Activated gamma-delta T cell treated with anti-CD3 and anti-CD28 coated beads, Interleukin-2, amount 50 U/mL, for 16 hours (primary cell): ENCODE measurements around the gene PRR33.
"Not testable (repeated sequence)": the region's sequence is repeated elsewhere in the genome, so short reads cannot be mapped to it uniquely, and the experiment has no call there.

Source experiments
- DNase-seq: peaks from one replicate; pipeline ENCODE4 v3.0.0-alpha.2; 2020; ENCODE audit warnings: low read depth

The PRR33 gene

DNA sequence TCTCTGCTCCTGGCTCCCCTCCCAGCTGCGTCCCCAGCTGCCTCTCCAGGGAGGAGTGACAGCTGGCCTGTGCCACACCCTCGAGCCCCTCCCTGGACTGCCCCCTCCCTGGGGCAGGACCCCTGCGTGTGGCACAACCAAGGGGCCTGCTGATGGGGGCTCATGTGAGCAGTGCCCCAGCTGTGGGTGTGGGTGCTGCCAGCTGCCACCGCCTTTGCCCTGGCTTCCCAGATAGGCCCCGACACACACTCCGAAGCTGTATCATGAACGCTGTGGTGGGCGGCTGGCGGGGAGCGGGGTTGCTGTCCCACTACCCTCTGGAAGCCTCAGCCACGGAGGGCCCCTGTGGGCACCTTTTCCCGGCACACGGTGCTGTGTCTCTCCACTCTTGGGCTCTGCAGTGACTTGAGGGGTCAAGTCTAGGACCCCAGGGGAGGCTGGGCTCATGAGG, 15.8 kb downstream of the PRR33 start:
- DNase-seq, result not testable (repeated sequence)

GRCh38 chr11:1875093-1875850, 16.4 kb downstream of the PRR33 start:
- no peak for DNase-seq

DNA sequence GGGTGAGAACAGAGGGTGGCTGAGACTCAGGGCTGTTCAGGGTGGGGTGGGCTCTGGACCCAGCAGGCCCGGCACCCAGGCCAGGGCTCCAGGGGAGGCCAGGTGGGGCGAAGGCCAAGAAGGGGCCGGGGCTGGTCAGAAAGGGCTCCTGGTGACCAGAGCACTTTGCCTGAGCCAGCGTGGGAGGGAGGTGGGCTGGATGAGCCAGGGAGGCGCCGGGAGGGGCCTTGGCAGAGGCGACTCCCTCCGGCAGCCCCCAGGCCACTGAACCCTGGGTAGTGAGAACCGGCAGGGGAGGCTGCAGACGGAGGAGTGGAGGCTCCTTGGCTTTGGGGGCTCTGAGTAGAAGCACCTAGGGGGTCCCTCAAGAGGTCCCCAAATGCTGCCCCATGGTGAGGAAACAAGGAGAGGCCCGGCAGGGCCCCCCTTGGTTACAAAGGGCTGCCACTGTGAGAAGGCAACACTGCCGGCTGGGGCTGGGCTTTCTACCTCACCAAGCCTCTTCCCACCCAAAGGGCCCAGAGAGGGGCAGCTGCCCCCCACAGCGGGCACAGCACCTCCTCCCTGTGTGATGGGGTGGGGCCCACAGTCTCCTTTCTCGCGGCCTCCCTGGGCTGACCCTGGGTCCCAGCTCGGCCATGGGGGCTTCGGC, 17.1 kb downstream of the PRR33 start:
- not testable (repeated sequence) for DNase-seq

DNA sequence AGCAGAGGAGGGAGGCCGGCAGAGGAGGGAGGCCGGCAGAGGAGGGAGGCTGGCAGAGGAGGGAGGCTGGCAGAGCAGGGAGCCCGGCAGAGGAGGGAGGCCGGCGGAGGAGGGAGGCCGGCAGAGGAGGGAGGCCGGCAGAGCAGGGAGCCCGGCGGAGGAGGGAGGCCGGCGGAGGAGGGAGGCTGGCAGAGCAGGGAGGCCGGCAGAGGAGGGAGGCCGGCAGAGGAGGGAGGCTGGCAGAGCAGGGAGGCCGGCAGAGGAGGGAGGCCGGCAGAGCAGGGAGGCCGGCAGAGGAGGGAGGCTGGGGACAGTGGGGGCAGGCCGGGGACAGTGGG, 17.9 kb downstream of the PRR33 start:
- not testable (repeated sequence) for DNase-seq

GRCh38 chr11:1873048-1873812, 18.5 kb downstream of the PRR33 start:
- DNase-seq, result no peak

GRCh38 chr11:1872267-1872985, 19.3 kb downstream of the PRR33 start:
- DNase-seq, result no peak

DNA sequence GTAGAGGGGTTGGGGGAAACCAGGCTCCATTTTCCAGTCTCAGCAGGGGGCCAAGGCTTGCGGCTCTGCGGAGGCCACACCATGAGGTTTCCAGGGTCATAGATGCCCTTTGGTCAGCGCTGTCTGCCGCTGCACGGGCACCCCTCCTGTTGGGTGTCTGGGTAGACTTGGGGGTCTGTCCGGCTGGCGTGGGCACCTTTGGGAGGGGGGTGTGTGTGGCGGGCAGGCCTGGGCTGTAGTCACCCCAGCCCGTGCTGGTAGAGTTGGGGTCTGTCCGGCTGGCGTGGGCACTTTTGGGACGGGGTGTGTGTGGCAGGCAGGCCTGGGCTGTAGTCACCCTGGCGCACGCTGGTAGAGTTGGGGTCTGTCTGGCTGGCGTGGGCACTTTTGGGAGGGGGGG, 20.2 kb downstream of the PRR33 start:
- no peak for DNase-seq

- no peak for DNase-seq
Measured at GRCh38 chr11:1870721-1871466, 20.8 kb downstream of the PRR33 start.

GRCh38 chr11:1870326-1870696, 21.4 kb downstream of the PRR33 start:
- DNase-seq, result no peak

DNA sequence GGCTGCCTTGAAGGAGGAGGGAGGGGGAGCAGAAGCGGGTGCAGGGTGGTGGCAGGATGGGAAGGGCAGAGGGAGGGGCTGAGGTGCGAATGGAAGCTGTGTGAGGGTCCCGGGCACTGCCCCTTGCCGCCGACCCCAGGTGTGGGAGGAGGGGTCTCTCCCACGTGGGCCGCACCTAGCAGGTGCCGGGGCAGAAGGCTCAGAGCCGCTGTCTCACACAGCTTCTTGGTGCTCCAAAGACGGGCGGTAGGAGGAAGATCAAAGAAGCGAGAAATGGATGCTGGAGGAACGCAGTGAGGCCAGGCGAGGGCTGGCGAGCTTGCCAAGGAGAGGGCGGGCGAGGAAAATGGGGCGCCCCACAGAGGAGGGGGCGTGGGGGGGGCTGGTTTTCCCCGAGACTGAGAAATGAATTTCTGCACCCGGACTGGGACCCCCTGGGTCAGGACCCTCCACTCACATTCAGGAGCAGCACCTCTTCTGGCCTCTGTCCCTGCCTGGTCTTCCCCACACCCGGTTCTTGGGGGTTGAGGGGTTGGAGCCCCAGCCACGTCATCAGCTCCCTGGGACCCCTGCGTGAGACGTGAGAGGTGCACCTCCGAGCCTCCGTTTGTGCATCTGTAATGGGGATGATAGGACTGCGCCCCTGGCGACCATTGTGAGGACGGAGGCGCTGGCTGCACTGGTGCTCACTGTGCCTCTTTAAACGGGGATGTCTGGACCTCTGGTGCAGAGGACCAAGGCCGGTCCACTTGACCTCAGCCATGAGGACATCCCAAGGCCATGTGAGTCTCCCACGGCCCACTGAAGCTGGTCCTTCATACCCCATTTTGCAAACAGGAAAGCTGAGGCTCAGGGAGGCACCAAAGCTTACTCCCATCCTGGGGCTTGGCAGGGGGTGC, 22.0 kb downstream of the PRR33 start:
- no peak for DNase-seq

GRCh38 chr11:1868636-1869291, 22.9 kb downstream of the PRR33 start:
- DNase-seq, result no peak

- DNase-seq, result no peak
Measured at GRCh38 chr11:1868056-1868635, 23.5 kb downstream of the PRR33 start.

GRCh38 chr11:1867381-1867780, 24.3 kb downstream of the PRR33 start:
- DNase-seq, result no peak

- DNase-seq, result no peak
Measured at GRCh38 chr11:1866776-1867175, 24.9 kb downstream of the PRR33 start.

GRCh38 chr11:1866226-1866625, 25.5 kb downstream of the PRR33 start:
- no peak for DNase-seq

GRCh38 chr11:1864831-1865665, 26.6 kb downstream of the PRR33 start:
- DNase-seq, result no peak

DNA sequence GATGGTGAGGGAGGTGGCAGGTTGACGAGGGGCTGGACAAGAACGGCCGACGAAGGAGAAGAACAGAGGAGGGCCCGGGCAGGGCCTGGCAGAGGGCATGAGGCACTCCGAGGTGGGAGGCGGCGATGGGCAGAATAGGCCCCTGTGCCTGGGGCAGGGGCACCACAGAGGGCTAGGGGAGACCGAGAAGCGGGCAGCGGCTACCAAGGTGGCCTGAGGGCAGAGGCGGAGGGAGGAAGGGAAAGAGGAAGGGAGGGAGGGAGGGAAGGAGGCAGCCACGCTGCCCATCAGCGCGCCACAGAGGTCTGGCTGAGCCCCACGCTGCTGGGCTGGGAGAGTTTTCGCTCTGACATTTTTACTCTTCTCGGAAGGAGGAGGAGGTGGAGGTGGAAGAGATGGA, 27.5 kb downstream of the PRR33 start:
- no peak for DNase-seq

DNA sequence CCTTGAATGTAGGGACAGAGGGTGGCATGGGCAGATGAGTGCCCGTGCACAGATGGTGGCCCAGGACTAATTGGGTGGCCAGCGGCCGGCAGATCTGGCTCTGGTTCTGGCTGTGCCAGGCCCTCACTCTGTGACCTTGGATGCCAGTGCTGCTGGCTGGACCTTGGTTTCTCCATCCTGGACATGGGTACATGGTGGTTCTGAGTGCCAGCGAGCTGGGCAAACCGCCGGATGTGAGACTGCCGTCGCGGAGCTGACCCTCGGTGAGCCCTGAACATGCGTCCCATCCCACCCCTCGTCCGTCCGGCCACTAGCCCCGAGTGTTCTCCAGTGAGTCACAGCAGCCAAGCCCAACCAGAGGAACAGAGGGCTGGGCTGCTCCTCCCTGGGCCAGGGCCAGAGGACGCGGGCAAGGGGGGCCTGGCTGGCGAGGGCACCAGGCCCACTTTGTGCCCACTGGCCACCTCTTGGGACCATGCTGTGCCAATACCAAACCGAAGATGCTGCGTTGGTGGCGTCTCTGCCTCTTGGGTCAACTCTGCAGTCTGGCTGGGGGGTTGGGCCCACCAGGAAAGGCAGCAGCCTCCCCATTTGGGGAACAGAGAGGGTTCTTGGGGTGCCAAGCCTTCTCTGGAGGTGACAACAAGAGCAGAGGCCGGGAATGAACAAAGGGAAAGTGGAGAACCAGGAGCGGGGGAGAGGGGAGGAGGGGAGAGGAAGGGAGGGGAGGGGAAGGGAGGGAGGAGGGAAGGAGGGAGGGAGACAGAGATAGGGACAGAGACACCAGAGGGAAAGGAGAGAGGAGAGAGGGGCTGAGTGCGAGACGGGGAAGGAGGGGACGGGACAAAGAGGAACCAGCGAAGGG, 28.1 kb downstream of the PRR33 start:
- DNase-seq, result no peak
